Calu3 (cell line): Measurements from ENCODE around the gene GUCY2D. TPM values are rescaled to one million over a fixed set of nuclear protein-coding genes. Genes with fewer than 3 reads are reported as not detected.

Source experiments
- BruUV-seq: library from RNA; stranded (reverse); fragments of 400-500 nt; replicated peaks from 2 replicates; lab custom pipeline; 2021; lab: Mats Ljungman, UMichigan
- CTCF ChIA-PET: fragments of 300-600 bp; sonication (Branson Sonifier 250); formaldehyde crosslinking; loops from one replicate; lab custom pipeline; 2022; ENCODE audit warnings: antibody characterized with exemption; lab: Charles Lee
- DNase-seq: peaks from one replicate; pipeline ENCODE4 v3.0.0; 2022
- H3K27ac Mint-ChIP-seq: one replicate; pipeline ENCODE4 v1.8.0; 2022; ENCODE audit warnings: mixed read lengths; ENCODE audit not compliant: unreplicated experiment
- H3K27me3 Mint-ChIP-seq: one replicate; pipeline ENCODE4 v1.8.0; 2022; ENCODE audit warnings: mixed read lengths; ENCODE audit not compliant: unreplicated experiment
- H3K36me3 Mint-ChIP-seq: one replicate; pipeline ENCODE4 v1.8.0; 2022; ENCODE audit warnings: mild to moderate bottlenecking, moderate library complexity, mixed read lengths; ENCODE audit not compliant: insufficient read depth, unreplicated experiment
- H3K4me1 Mint-ChIP-seq: one replicate; pipeline ENCODE4 v1.8.0; 2022; ENCODE audit warnings: mild to moderate bottlenecking, low read depth, mixed read lengths; ENCODE audit not compliant: unreplicated experiment
- H3K4me3 Mint-ChIP-seq: one replicate; pipeline ENCODE4 v1.8.0; 2022; ENCODE audit warnings: mild to moderate bottlenecking, low read depth, moderate library complexity, mixed read lengths; ENCODE audit not compliant: unreplicated experiment
- H3K9me3 Mint-ChIP-seq: one replicate; pipeline ENCODE4 v1.8.0; 2022; ENCODE audit warnings: low read depth, mixed read lengths; ENCODE audit not compliant: unreplicated experiment
- CTCF ChIP-seq: fragments of 200-600 bp; IDR thresholded peaks from one replicate; pipeline ENCODE4 v1.8.0; 2022; ENCODE audit warnings: antibody characterized with exemption; ENCODE audit not compliant: unreplicated experiment
- intact Hi-C: fragments of 100-400 bp; cut with micrococcal nuclease; formaldehyde crosslinking; loops from one replicate; pipeline ENCODE4 v1.10.0; 2022; ENCODE audit not compliant: unreplicated experiment
- total RNA-seq: library from RNA; stranded (reverse); gene quantifications from 2 replicates; pipeline ENCODE4 v1.2.3, GENCODE V29; 2022

The GUCY2D gene
- total RNA-seq, 1 experiment from 2014 or later: not detected

GRCh38 chr17:8012045-8012580, 9.7 kb downstream of the GUCY2D start:
- Mint-ChIP-seq H3K36me3 (peaks cover 8% of the 10 kb centered on the region), H3K4me3 (no peak overlapping the region), H3K4me1 (no peaks in the 10 kb centered on the region), H3K27ac (no peak overlapping the region), H3K9me3 (no peaks in the 10 kb centered on the region), H3K27me3 (peaks cover 46% of the 10 kb centered on the region)
- intact Hi-C loops: no loop called here
- no TSS peak for BruUV-seq
- CTCF ChIA-PET: no interaction called here
- no peak for TF ChIP-seq CTCF
- no peak for DNase-seq

- intact Hi-C loops: no loop called here
- H3K27me3 Mint-ChIP-seq: peaks cover 36% of the 10 kb centered on the region
- H3K27ac Mint-ChIP-seq: no peak overlapping the region
- no peaks in the 10 kb centered on the region for H3K4me1 Mint-ChIP-seq
- H3K4me3 Mint-ChIP-seq: no peak overlapping the region
- no TSS peak for BruUV-seq
- H3K36me3 Mint-ChIP-seq: peaks cover 11% of the 10 kb centered on the region
- no peak for TF ChIP-seq CTCF
- CTCF ChIA-PET: no interaction called here
- H3K9me3 Mint-ChIP-seq: no peaks in the 10 kb centered on the region
- DNase-seq: no peak
Measured at GRCh38 chr17:8012996-8013640, 10.7 kb downstream of the GUCY2D start.

- H3K27me3 Mint-ChIP-seq: peaks cover 29% of the 10 kb centered on the region
- no peak for DNase-seq
- H3K4me1 Mint-ChIP-seq: no peaks in the 10 kb centered on the region
- intact Hi-C loops: no loop called here
- no TSS peak for BruUV-seq
- CTCF ChIA-PET: no interaction called here
- H3K4me3 Mint-ChIP-seq: no peak overlapping the region
- TF ChIP-seq CTCF: no peak
- H3K9me3 Mint-ChIP-seq: no peaks in the 10 kb centered on the region
- no peak overlapping the region for H3K27ac Mint-ChIP-seq
- peaks cover 11% of the 10 kb centered on the region for H3K36me3 Mint-ChIP-seq
Measured at GRCh38 chr17:8013731-8014557, 11.5 kb downstream of the GUCY2D start.

GRCh38 chr17:8014558-8014850, 12.1 kb downstream of the GUCY2D start:
- CTCF ChIA-PET: no interaction called here

More at GRCh38 chr17:8014558-8014850, 12.1 kb downstream of the GUCY2D start:
- DNase-seq: no peak
- Mint-ChIP-seq H3K36me3 (peaks cover 11% of the 10 kb centered on the region), H3K27me3 (peaks cover 29% of the 10 kb centered on the region), H3K27ac (no peak overlapping the region), H3K4me3 (no peak overlapping the region), H3K4me1 (peaks cover 4% of the 10 kb centered on the region), H3K9me3 (no peaks in the 10 kb centered on the region)
- intact Hi-C loops: no loop called here
- no TSS peak for BruUV-seq
- TF ChIP-seq CTCF: no peak
